NT2/D1 (cell line): ENCODE data around the gene CACNA2D1.

ENCODE experiments used
- YY1 ChIP-seq: IDR thresholded peaks from 2 replicates; pipeline ENCODE4 v1.6.1; 2011; ENCODE audit not compliant: insufficient read length, insufficient read depth
- ZNF274 ChIP-seq: IDR thresholded peaks from 2 replicates; pipeline ENCODE4 v1.6.1; 2011; ENCODE audit warnings: mild to moderate bottlenecking, low read depth, low read length

DNA sequence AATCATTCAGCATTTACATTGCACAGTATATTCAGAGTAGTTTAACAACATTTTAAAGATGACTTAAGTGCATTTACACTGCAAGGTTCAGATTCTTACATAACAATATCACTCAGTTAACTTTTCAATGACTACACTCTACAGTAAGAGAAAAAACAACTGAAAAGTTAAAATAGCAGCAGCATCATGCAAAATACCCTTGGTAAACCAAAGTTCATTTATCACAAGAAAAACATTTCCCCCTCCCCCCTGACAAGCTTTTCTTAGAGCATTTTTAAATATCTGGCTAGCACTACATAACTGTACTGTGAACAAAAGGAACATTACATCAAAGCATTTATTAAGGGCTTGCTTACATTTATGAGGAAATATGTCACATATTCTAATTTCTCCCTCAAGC is 494.3 kb downstream of the CACNA2D1 start:
- TF ChIP-seq YY1, result no peak
- no peak for TF ChIP-seq ZNF274
